ENCODE measurements around the gene FRMD4A.

Gene FRMD4A

GRCh38 chr10:14004536-14004935 lies 326.2 kb downstream of the FRMD4A start:
- no peak for DNase-seq

- peak; percentile 39 for DNase-seq
Observed at GRCh38 chr10:14003517-14004184, 327.1 kb downstream of the FRMD4A start.

- no peak for DNase-seq
Observed at GRCh38 chr10:14001298-14002040, 329.3 kb downstream of the FRMD4A start.

- DNase-seq = no peak
Observed at GRCh38 chr10:13998163-13998835, 332.4 kb downstream of the FRMD4A start.

- DNase-seq = no peak
Observed at GRCh38 chr10:13997650-13998049, 333.1 kb downstream of the FRMD4A start.

- no peak for DNase-seq
Observed at GRCh38 chr10:13994932-13995331, 335.8 kb downstream of the FRMD4A start.

- DNase-seq = no peak
Observed at GRCh38 chr10:13993673-13994089, 337.0 kb downstream of the FRMD4A start.

- no peak for DNase-seq
Observed at GRCh38 chr10:13993169-13993568, 337.6 kb downstream of the FRMD4A start.

GRCh38 chr10:13991353-13991752 lies 339.4 kb downstream of the FRMD4A start:
- no peak for DNase-seq

GRCh38 chr10:13990946-13991345 lies 339.8 kb downstream of the FRMD4A start:
- DNase-seq = no peak

- DNase-seq = no peak
Observed at GRCh38 chr10:13990392-13990805, 340.3 kb downstream of the FRMD4A start.

- DNase-seq = no peak
Observed at GRCh38 chr10:13989616-13990015, 341.1 kb downstream of the FRMD4A start.

- DNase-seq = no peak
Observed at GRCh38 chr10:13987446-13987845, 343.3 kb downstream of the FRMD4A start.

- no peak for DNase-seq
Observed at GRCh38 chr10:13984647-13985155, 346.0 kb downstream of the FRMD4A start.

- DNase-seq = no peak
Observed at GRCh38 chr10:13983035-13983434, 347.7 kb downstream of the FRMD4A start.

- DNase-seq = no peak
Observed at GRCh38 chr10:13978533-13979115, 352.1 kb downstream of the FRMD4A start.

- no peak for DNase-seq
Observed at GRCh38 chr10:13977861-13978532, 352.7 kb downstream of the FRMD4A start.

GRCh38 chr10:13973742-13974141 lies 357.0 kb downstream of the FRMD4A start:
- no peak for DNase-seq

- DNase-seq = no peak
Observed at GRCh38 chr10:13972609-13973008, 358.1 kb downstream of the FRMD4A start.

- no peak for DNase-seq
Observed at GRCh38 chr10:13971601-13972475, 358.9 kb downstream of the FRMD4A start.

- DNase-seq = no peak
Observed at GRCh38 chr10:13970957-13971353, 359.8 kb downstream of the FRMD4A start.

Measured in CD4-positive, alpha-beta T cell treated with Interleukin-17A for 4 hours (primary cell).